GM19328 (cell line): Measurements from ENCODE around the gene SOCS1.

ENCODE experiments used
- ATAC-seq: cut with Tn5 transposase; IDR thresholded peaks from one replicate; pipeline ENCODE4 v1.9.1; 2021; ENCODE audit warnings: mild to moderate bottlenecking, moderate library complexity; ENCODE audit not compliant: unreplicated experiment

Gene SOCS1

DNA sequence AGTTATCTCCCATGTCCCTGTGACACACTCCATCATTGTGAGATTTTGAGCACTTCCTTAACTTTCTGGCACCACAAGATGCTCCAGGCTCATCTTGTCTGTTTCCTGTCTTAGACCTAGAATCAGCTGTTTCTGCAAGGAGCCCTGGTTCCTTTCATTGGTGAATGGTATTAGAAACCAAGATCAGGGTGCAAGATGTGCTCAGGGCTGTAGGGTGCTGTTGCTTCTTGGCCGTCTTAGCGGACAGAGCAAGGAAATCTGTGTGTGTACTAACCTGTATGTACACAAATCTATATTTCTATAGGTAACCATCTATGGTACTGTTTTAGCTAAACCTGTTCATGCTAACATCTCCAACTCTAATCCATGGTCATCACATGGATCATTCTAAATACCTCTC lies 33.2 kb upstream of the SOCS1 start:
- ATAC-seq, result no peak

DNA sequence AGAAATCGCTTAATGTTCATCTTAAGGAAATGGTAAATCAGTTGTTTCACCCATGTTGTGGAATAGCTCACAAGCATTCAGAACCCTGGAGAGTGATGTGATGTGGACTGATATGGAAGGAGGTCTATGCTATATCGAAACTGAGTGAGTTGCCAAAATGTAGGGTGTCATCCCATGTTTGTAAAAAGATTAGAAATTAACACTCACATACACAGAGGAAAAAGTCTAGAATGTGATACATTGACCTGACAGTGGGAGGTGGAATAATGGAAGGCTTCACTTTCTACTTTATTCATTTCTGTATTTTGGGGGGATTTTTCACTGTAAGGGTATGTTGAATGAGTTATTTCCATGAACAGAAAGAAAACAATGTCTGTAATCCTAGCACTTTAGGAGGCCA lies 29.8 kb upstream of the SOCS1 start:
- no peak for ATAC-seq

DNA sequence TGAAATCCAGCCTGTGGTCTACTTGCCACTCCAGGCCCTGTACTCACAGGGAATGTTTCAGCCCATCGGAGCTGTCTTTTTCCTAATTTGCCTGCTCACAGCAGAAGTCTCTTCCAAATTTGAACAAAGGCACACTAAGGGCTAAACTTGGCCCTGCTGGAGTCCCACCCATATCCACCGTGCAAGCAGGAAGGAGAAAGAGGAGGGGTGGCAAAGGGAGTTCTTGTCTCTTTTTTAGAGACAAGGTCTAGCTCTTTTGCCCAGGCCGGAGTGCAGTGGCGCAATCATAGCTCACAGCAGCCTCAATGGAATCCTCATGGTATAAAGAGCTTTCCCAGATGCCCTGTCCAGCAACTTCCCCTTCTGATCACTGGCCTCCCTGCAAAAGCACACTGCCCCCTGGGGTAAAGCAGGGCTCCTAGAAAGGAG lies 27.8 kb upstream of the SOCS1 start:
- no peak for ATAC-seq

DNA sequence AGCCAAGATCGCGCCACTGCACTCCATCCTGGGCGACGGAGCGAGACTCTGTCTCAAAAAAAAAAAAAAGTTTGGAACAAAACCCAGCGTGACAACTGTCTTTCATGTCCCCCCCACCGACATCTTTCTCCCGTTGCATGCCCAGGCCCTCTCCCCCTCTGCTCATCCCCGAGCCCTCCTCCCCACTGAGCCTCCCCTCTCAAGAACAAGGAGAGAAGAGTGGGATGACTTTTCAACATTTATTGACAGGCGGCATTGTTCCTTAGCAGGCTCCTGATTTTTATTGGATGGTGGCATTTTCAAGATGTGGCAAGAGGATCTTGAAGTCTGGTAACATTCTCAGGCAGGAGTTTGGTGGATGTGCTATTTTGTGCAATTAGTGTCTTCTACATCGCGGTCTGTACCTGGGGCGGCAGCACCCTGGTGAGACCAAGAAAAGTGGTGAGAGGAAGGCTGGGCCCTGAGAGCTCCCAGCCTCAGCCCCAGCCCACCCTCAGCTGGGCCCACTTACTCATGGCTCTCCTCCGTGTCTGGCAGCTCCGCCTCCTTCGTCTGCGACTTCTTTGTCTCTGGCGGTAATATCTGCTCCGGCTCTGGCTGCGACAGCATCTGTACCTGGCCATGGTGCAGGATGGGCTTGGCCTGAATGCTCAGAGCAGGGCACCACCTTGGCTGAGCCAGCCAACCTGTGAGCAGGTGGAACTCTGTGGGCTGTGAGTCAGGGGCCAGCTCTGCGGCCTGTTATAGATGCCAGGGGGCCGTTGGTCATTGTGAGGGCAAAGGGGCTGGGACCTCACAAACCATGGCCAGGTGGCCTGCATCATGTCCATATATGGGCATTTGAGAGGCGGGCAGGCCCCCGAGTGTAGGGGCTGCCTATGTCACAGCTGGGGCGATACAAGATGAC lies 24.9 kb upstream of the SOCS1 start, which contains the start of gene PRM1:
TSS of gene PRM1 (minus strand) at position 715 of the 907 bp plus-strand sequence. CDS start at position 623, 92 bp downstream.
- no peak for ATAC-seq

GRCh38 chr16:11278681-11279628 lies 23.0 kb upstream of the SOCS1 start:
- no peak for ATAC-seq

DNA sequence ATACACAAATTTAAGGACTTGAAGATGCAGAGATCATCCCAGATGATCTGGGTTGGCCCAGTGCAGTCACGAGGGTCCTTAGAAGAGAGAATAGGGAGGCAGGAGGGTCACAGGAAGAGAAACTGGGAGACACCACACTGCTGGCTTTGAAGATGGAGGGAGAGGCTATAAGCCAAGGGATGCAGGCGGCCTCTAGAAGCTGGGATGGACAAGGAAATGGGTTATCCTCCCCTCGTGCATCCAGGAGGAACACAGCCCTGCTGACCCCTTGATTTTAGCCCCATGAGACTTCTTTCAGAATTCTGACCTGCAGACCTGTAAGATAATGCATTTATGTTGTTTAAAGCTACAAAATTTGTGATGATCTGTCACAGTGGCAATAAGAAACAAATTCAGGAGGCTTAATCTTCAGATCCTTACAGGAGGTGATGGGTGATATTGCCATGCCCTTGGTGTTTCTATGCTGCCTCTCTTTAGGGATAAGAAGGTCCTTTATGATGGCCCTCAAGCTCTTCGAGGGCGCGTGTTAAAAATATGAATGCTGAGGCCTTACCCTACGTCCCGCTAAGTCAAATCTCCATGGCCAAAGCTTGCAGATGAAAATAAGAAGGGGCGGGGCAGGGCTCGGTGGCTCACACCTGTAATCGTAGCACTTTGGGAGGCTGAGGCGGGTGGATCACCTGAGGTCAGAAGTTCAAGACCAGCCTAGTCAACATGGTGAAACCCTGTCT lies 21.8 kb upstream of the SOCS1 start:
- no peak for ATAC-seq

GRCh38 chr16:11276896-11277593 lies 21.0 kb upstream of the SOCS1 start:
- ATAC-seq, result no peak

DNA sequence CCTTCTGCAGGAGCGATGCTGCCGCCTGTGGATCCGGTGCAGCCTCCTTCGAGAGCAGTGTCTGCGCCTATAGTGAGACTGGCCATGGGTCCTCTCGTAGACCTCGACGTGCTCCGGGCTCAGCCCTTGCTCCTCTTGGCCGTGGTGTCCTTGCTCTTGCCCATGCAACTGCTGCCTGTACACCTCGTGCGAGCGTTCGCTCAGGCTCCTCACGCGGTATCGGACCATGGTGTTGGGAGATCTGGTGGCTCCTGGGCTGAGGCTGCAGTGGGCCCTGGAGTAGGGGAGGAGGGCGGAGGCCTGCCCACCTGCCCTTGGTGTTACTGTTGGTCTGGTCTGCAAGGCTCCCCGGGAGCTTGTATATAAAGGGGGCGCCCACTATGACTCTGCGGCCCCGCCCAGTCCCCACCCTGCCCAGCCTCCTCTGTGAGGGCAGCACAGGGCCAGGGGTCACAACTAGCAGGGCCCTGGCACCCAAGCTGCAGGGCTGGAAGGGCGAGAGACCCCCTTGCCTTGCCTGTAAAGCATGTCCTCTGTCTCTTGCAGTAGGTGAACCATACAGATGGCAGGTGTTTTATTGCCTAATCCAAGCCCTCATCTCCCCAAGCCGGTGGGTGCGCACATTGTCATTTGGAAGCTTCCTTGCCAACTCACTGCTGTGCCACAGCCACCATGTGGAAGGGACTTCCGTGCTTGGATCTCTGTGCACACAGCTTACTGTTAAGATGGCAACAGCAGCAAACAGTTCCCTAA lies 20.3 kb upstream of the SOCS1 start, which contains the start of gene PRM2:
TSS of gene PRM2 (minus strand) at position 338 of the 753 bp plus-strand sequence. CDS start at position 228, 110 bp downstream.
- no peak for ATAC-seq

DNA sequence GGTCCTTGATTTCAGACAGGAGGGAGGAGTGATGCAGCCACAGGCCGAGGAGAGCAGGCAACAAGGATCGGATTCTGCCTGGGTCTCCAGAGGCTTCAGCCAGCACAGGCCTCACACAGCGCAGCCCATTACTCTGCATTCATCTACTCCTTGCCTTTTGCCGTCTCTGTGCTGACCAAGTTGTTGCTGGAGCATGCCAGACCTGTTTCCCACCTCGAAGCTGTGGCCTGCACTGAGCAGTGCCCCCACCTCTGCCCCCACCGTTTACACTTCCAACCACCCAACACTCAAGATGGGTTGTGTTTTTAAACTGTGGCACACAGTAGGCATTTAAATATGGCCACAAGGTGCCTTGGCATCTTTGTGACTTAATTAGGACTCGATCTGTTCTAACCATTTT lies 19.0 kb upstream of the SOCS1 start:
- no peak for ATAC-seq

DNA sequence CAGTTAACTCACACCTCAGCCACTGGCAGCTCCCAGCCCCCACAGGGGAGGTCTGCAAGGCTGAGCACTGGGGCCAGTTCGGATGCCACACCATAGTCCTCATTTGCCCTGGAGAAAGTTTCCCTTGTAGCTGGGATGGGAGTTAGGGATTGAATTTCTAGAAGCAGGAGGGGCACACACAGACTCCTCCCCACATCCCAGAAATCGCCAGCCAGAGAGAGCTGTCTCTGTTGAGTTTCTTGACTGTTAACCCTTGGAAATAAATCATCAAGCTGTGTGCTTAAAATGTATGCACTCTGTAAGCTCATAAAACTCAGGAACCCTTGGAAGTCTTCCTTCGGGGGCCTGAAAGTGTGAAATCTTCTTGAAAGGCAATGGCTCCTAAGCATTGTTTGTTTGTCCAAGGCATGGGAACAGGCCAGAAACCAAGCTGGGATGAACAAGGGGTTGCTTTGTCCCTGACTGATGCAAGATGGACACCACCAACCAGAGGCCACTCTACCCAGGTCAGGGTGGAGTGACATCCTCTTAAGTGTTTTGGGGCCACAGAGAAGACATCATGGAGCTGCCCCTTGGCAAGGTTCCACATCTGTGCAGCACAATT lies 17.8 kb upstream of the SOCS1 start:
- ATAC-seq, result no peak

DNA sequence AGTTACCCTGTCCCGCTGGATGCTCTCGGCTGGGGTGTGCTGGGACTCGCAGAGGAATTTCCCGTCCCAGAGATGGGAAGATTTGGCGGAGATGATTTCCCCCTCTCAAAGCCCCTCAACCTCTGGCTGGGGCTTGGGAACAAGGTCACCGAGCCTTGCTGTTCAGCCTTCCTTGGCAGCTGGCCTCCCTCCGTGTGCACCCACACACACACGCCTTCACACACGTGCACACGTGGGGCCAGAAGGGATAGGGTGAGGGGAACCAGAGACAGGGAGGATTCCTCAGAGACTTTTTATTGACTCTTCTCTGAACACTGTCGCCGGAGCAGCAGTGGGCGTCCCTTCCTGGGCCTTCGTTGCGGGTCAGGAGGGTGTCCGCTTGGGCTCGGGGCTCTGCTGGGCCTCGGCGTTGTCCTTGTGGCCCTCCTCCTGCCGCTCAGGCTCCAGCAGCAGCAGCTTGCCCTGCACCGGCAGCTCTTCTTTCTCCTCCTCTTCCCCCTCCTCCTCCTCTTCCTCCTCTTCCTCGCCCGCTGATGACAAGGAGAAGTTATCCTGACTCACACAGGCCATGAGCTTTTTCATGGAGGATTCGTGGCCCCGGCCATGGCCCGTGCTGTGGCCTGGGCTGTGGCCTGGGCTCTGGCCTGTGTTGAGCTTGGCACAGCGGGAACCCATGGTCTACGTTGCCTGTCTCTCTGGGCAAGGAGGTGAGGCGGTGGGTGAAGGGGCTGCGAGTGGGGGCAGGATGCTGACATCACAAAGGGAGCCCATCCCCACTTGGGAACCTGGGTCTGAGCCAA lies 17.1 kb upstream of the SOCS1 start, which contains the start of gene PRM3:
TSS of gene PRM3 (minus strand) at position 709 of the 800 bp plus-strand sequence. CDS start at position 675, 34 bp downstream.
- no peak for ATAC-seq

- no peak for ATAC-seq
These were observed 16.5 kb upstream of the SOCS1 start for GRCh38 chr16:11272484-11272883.

DNA sequence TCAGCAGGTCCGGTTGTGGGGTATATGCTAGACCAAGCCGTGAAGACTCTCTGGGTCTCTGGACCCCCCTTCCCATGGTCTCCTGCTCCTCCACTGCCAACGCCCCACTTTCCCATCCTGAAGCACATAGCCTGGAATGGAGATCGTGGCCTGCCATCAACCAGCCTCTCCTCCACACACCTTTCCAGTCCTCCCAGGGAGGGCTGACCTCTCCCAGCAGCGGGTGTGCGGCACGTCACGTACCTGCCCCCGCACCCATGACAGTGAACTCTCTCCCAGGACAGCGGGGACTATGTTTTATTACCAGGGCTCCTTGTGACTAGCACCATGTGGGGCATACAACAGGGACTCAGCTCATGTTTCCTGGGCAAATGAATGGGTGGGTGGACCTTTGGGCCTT lies 15.6 kb upstream of the SOCS1 start:
- ATAC-seq, result no peak

GRCh38 chr16:11270602-11271162 lies 14.7 kb upstream of the SOCS1 start:
- no peak for ATAC-seq

GRCh38 chr16:11268921-11269375 lies 12.9 kb upstream of the SOCS1 start, which contains the start of gene TNP2:
TNP2 (minus strand) TSS chr16:11269325; CDS start chr16:11269262, 63 bp downstream.
- ATAC-seq, result no peak

DNA sequence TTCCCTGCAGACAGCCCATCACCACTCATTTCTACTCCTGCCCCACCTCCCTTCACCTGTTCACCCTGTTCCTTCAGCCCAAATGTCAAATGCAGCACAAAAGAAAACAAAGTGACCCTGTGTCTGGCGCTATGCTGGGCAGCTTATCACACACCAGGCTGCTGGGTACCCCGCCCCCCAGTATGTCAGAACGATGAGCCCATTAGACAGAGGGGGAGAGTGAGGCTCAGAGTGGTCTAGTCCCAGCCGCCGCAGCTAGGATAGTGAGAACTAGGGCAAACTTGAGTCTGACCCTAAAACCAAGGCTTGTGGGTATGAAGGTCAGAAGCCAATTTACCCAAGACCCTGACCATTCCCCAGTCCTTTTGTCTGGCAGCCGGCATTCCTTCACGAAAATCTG lies 9.1 kb upstream of the SOCS1 start:
- no peak for ATAC-seq

GRCh38 chr16:11264155-11264832 lies 8.3 kb upstream of the SOCS1 start:
- no peak for ATAC-seq
